Activated naive CD4-positive, alpha-beta T cell treated with anti-CD3 and anti-CD28 coated beads for 36 hours (primary cell): ENCODE data around the gene LTA. TPM values are rescaled to one million over a fixed set of nuclear protein-coding genes. Genes with fewer than 3 reads are reported as not detected.

ENCODE experiments used
- CTCF ChIA-PET: fragments of 350-600 bp; sonication (Branson Sonifier 250); formaldehyde crosslinking; loops from one replicate; lab custom pipeline; 2021; ENCODE audit warnings: antibody characterized with exemption; lab: Charles Lee
- DNase-seq: peaks from one replicate; pipeline ENCODE4 v3.0.0-alpha.2; 2020
- H3K27ac Mint-ChIP-seq: one replicate; pipeline ENCODE4 v1.8.0; 2021; ENCODE audit warnings: mild to moderate bottlenecking, mixed read lengths
- H3K27me3 Mint-ChIP-seq: one replicate; pipeline ENCODE4 v1.8.0; 2021; ENCODE audit warnings: low read depth, mixed read lengths
- H3K36me3 Mint-ChIP-seq: one replicate; pipeline ENCODE4 v1.8.0; 2021; ENCODE audit warnings: low read depth, mixed read lengths
- H3K4me1 Mint-ChIP-seq: one replicate; pipeline ENCODE4 v1.8.0; 2021; ENCODE audit warnings: low read depth, mixed read lengths
- H3K4me3 Mint-ChIP-seq: one replicate; pipeline ENCODE4 v1.8.0; 2021; ENCODE audit warnings: mild to moderate bottlenecking, moderate library complexity, mixed read lengths
- H3K9me3 Mint-ChIP-seq: one replicate; pipeline ENCODE4 v1.8.0; 2021; ENCODE audit warnings: mixed read lengths
- intact Hi-C: fragments of 100-400 bp; cut with micrococcal nuclease; formaldehyde crosslinking; loops from one replicate; pipeline ENCODE4 v1.15.1; 2023
- total RNA-seq, 2 experiments: library from RNA; stranded (reverse); gene quantifications; one replicate each; pipeline ENCODE4 v1.2.3, GENCODE V29; 2021

Gene LTA
- total RNA-seq, 2 experiments from 2014 or later = 165 to 173 TPM

GRCh38 chr6:31575335-31575901 is 3.3 kb downstream of the LTA start, which contains the start of gene TNF:
TSS of gene TNF (plus strand) at chr6:31575565. CDS start at chr6:31575742, 177 bp downstream.
- H3K4me1 Mint-ChIP-seq = peaks cover 65% of the 10 kb centered on the region
- intact Hi-C loops = loop anchor here (5.0 to 10.0 kb wide), 2 partner anchors 162 to 1061 kb away; partner anchors contain the start of gene CLIC1
- peaks cover 49% of the 10 kb centered on the region for H3K36me3 Mint-ChIP-seq
- H3K9me3 Mint-ChIP-seq = no peaks in the 10 kb centered on the region
- peak; percentile 87 for DNase-seq
- H3K27ac Mint-ChIP-seq = peak within 1 kb of the TSS; percentile 97
- CTCF ChIA-PET = interaction anchor here (0.7 to 19.5 kb wide), 5 partner anchors 10 to 24 kb away, joined by 3 to 618 read pairs (median 78); partner anchors contain the start of genes ATP6V1G2, DDX39B, LST1 and LTB
- no peaks in the 10 kb centered on the region for H3K27me3 Mint-ChIP-seq
- peak within 1 kb of the TSS; percentile 94 for H3K4me3 Mint-ChIP-seq

- intact Hi-C loops = loop anchor here (5.0 to 10.0 kb wide), 2 partner anchors 161 to 1061 kb away; partner anchors contain the start of gene CLIC1
These were observed 4.0 kb downstream of the LTA start for GRCh38 chr6:31575952-31576685.

DNA sequence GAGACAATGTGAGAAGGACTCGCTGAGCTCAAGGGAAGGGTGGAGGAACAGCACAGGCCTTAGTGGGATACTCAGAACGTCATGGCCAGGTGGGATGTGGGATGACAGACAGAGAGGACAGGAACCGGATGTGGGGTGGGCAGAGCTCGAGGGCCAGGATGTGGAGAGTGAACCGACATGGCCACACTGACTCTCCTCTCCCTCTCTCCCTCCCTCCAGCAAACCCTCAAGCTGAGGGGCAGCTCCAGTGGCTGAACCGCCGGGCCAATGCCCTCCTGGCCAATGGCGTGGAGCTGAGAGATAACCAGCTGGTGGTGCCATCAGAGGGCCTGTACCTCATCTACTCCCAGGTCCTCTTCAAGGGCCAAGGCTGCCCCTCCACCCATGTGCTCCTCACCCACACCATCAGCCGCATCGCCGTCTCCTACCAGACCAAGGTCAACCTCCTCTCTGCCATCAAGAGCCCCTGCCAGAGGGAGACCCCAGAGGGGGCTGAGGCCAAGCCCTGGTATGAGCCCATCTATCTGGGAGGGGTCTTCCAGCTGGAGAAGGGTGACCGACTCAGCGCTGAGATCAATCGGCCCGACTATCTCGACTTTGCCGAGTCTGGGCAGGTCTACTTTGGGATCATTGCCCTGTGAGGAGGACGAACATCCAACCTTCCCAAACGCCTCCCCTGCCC is 4.9 kb downstream of the LTA start:
- Mint-ChIP-seq H3K36me3 (peaks cover 59% of the 10 kb centered on the region), H3K4me1 (peaks cover 54% of the 10 kb centered on the region), H3K9me3 (no peaks in the 10 kb centered on the region), H3K27me3 (no peaks in the 10 kb centered on the region), H3K4me3 (peak overlapping the region; percentile 94), H3K27ac (peak overlapping the region; percentile 97)
- DNase-seq = peak; percentile 72
- CTCF ChIA-PET = interaction anchor here (0.6 to 19.5 kb wide), 4 partner anchors 8 to 26 kb away, joined by 4 to 618 read pairs (median 260); partner anchors contain the start of genes ATP6V1G2, DDX39B, LST1 and LTB
- intact Hi-C loops = loop anchor here (5.0 to 10.0 kb wide), 2 partner anchors 160 to 1062 kb away; partner anchors contain the start of gene CLIC1

More at GRCh38 chr6:31575952-31576685, 4.0 kb downstream of the LTA start:
- Mint-ChIP-seq H3K4me3 (peak overlapping the region; percentile 94), H3K4me1 (peaks cover 63% of the 10 kb centered on the region), H3K9me3 (no peaks in the 10 kb centered on the region), H3K36me3 (peaks cover 51% of the 10 kb centered on the region), H3K27me3 (no peaks in the 10 kb centered on the region), H3K27ac (peak overlapping the region; percentile 97)
- CTCF ChIA-PET = interaction anchor here (0.7 to 19.5 kb wide), 5 partner anchors 9 to 25 kb away, joined by 3 to 618 read pairs (median 78); partner anchors contain the start of genes ATP6V1G2, DDX39B, LST1 and LTB
- DNase-seq = no peak

DNA sequence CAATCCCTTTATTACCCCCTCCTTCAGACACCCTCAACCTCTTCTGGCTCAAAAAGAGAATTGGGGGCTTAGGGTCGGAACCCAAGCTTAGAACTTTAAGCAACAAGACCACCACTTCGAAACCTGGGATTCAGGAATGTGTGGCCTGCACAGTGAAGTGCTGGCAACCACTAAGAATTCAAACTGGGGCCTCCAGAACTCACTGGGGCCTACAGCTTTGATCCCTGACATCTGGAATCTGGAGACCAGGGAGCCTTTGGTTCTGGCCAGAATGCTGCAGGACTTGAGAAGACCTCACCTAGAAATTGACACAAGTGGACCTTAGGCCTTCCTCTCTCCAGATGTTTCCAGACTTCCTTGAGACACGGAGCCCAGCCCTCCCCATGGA is 5.5 kb downstream of the LTA start:
- no peak for DNase-seq
- Mint-ChIP-seq H3K9me3 (no peaks in the 10 kb centered on the region), H3K4me3 (peak overlapping the region; percentile 94), H3K27ac (peak overlapping the region; percentile 97), H3K36me3 (peaks cover 57% of the 10 kb centered on the region), H3K27me3 (no peaks in the 10 kb centered on the region), H3K4me1 (peaks cover 57% of the 10 kb centered on the region)
- intact Hi-C loops = loop anchor here (5.0 to 10.0 kb wide), 2 partner anchors 160 to 1063 kb away; partner anchors contain the start of gene CLIC1
- CTCF ChIA-PET = interaction anchor here (0.6 to 19.5 kb wide), 5 partner anchors 8 to 27 kb away, joined by 4 to 618 read pairs (median 78); partner anchors contain the start of genes ATP6V1G2, DDX39B, LST1 and LTB

DNA sequence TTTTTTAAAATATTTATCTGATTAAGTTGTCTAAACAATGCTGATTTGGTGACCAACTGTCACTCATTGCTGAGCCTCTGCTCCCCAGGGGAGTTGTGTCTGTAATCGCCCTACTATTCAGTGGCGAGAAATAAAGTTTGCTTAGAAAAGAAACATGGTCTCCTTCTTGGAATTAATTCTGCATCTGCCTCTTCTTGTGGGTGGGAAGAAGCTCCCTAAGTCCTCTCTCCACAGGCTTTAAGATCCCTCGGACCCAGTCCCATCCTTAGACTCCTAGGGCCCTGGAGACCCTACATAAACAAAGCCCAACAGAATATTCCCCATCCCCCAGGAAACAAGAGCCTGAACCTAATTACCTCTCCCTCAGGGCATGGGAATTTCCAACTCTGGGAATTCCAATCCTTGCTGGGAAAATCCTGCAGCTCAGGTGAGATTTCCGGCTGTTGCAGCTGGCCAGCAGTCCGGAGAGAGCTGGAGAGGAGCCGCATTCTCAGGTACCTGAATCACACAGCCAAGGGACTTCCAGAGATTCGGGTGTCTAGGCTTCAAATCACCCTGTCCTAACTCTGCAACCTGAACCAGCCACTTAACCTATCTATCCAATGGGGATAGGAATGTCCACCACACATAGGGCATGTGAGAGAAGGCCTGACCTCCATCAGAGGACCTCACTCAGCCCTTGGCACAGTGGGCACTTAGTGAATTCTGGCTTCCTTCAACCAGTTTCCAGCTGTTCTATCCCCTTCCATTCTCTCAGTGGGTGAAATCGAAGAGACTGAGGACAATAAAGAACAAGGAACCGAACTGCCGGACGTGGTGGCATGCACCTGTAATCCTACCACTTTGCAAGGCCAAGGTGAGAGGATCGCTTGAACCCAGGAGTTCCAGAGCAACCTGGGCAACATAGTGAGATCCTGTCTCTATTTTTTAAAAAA is 6.4 kb downstream of the LTA start:
- H3K4me3 Mint-ChIP-seq = peak overlapping the region; percentile 99
- DNase-seq = no peak
- intact Hi-C loops = loop anchor here (5.0 to 10.0 kb wide), 2 partner anchors 159 to 1064 kb away; partner anchors contain the start of gene CLIC1
- H3K9me3 Mint-ChIP-seq = no peaks in the 10 kb centered on the region
- no peaks in the 10 kb centered on the region for H3K27me3 Mint-ChIP-seq
- CTCF ChIA-PET = interaction anchor here (0.6 to 19.5 kb wide), 6 partner anchors 7 to 27 kb away, joined by 3 to 618 read pairs (median 42); partner anchors contain the start of genes ATP6V1G2, DDX39B, LST1 and LTB
- peak overlapping the region; percentile 99 for H3K27ac Mint-ChIP-seq
- peaks cover 57% of the 10 kb centered on the region for H3K4me1 Mint-ChIP-seq
- peaks cover 50% of the 10 kb centered on the region for H3K36me3 Mint-ChIP-seq

DNA sequence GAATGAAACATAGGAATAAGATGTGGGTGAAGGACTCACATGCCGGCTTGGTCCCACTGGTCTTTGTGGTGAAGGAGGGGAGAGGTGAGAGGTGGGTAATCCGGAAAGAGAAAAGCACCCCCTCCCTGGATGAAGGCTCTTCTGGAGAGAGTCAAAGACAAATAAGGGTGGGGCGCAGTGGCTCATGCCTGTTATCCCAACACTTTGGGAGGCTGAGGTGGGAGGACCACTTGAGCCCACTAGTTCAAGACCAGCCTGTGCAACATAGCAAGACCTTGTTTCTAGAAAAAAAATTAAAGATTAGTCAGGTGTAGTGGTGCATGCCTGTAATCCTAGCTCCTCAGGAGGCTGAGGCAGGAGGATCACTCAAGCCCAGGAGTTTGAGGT is 7.0 kb downstream of the LTA start:
- H3K36me3 Mint-ChIP-seq = peaks cover 46% of the 10 kb centered on the region
- H3K9me3 Mint-ChIP-seq = no peaks in the 10 kb centered on the region
- H3K27me3 Mint-ChIP-seq = no peaks in the 10 kb centered on the region
- CTCF ChIA-PET = interaction anchor here (0.6 to 19.5 kb wide), 4 partner anchors 9 to 28 kb away, joined by 3 to 618 read pairs (median 222); partner anchors contain the start of genes ATP6V1G2, DDX39B, NCR3 and NFKBIL1
- H3K27ac Mint-ChIP-seq = peak overlapping the region; percentile 99
- peaks cover 55% of the 10 kb centered on the region for H3K4me1 Mint-ChIP-seq
- peak overlapping the region; percentile 99 for H3K4me3 Mint-ChIP-seq
- DNase-seq = no peak
- intact Hi-C loops = loop anchor here (5.0 to 10.0 kb wide), 2 partner anchors 158 to 1064 kb away; partner anchors contain the start of gene CLIC1

GRCh38 chr6:31579546-31580437 is 7.7 kb downstream of the LTA start:
- Mint-ChIP-seq H3K4me3 (peak overlapping the region; percentile 99), H3K36me3 (peaks cover 46% of the 10 kb centered on the region), H3K9me3 (no peaks in the 10 kb centered on the region), H3K4me1 (peaks cover 50% of the 10 kb centered on the region), H3K27ac (peak overlapping the region; percentile 99), H3K27me3 (no peaks in the 10 kb centered on the region)
- intact Hi-C loops = loop anchor here (1.0 to 10.0 kb wide), 4 partner anchors 7 to 1065 kb away; partner anchors contain the start of genes CLIC1 and LTA
- DNase-seq = peak; percentile 22
- CTCF ChIA-PET = interaction anchor here (0.5 to 19.5 kb wide), 10 partner anchors 8 to 81 kb away, joined by 3 to 618 read pairs (median 4); partner anchors contain the start of genes ATP6V1G2, C6orf47, DDX39B and NCR3

DNA sequence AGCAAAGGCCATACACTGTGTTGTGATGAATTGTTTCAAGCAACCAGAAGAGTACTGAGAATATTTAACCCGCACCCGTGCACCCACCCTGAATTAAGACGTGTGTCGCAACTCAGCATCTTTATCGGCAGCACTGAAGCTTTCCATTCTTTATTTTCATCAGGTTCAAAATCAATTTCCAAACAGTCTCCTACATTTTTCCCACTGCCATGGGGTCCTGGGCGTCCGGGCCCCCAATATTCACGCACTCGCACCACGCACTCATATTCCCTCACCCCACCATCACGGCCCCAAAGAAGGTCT is 8.3 kb downstream of the LTA start:
- Mint-ChIP-seq H3K4me3 (peak overlapping the region; percentile 99), H3K27ac (peak overlapping the region; percentile 99), H3K9me3 (no peaks in the 10 kb centered on the region), H3K4me1 (peaks cover 48% of the 10 kb centered on the region), H3K27me3 (no peaks in the 10 kb centered on the region), H3K36me3 (peaks cover 46% of the 10 kb centered on the region)
- CTCF ChIA-PET = interaction anchor here (0.5 to 19.5 kb wide), 8 partner anchors 8 to 80 kb away, joined by 3 to 618 read pairs (median 5); partner anchors contain the start of genes ATP6V1G2, C6orf47, DDX39B and NCR3
- DNase-seq = no peak
- intact Hi-C loops = loop anchor here (1.0 kb wide), 2 partner anchors 8 to 12 kb away; partner anchors contain the start of gene LTA

DNA sequence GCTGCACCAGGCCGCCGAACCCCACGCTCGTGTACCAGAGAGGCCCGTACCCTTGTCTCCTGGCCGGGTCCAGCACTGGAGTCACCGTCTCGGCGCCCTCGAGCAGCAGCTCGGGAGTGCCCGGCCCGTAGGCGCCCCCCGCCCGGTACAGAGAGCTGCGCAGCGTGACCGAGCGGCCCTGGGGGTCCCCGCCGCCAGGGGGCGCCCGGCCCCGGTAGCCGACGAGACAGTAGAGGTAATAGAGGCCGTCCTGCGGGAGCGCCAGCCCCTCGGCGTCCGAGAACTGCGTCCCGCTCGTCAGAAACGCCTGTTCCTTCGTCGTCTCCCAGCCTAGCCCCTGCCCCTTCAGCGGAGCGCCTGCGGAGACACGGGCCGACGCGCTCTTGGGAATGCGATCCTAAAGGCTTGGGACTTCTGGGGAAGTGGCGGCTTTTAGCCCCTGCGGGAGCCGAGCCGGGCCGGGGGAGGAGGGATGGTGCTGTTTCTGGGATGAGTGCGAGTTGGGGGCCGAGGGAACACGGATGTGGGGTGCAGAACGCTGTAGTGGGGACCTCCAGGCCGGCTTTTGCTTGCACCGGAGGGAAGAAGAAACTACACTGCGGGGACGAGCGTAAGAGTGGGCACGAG is 8.8 kb downstream of the LTA start:
- CTCF ChIA-PET = interaction anchor here (0.5 to 19.5 kb wide), 8 partner anchors 5 to 80 kb away, joined by 3 to 618 read pairs (median 18); partner anchors contain the start of genes ATP6V1G2, C6orf47, DDX39B and NCR3
- intact Hi-C loops = loop anchor here (1.0 kb wide), 6 partner anchors 9 to 39 kb away; partner anchors contain the start of genes LTA, NFKBIL1 and PRRC2A
- H3K27ac Mint-ChIP-seq = peak overlapping the region; percentile 99

More for the DNA sequence above, 8.8 kb downstream of the LTA start:
- Mint-ChIP-seq H3K9me3 (no peaks in the 10 kb centered on the region), H3K4me3 (peak overlapping the region; percentile 99), H3K4me1 (peaks cover 50% of the 10 kb centered on the region), H3K36me3 (peaks cover 42% of the 10 kb centered on the region), H3K27me3 (no peaks in the 10 kb centered on the region)
- DNase-seq = peak; percentile 90
